HCT116 (cell line): ENCODE data around the gene SCML2.

Experiments
- CBX3 ChIP-seq: IDR thresholded peaks from 2 replicates; pipeline ENCODE4 v1.6.1; 2012; ENCODE audit warnings: low read depth
- CTCF ChIP-seq, 3 experiments: fragments of 200-600 bp in 1 of 3; sonication (generic) in 1 of 3; IDR thresholded peaks in 2 of 3; conservative IDR thresholded peaks in 1 of 3; 2 replicates each; pipeline ENCODE4 v1.5.1; 2012 to 2017; ENCODE audit warnings: low read depth in 2 of 3, low read length in 2 of 3, antibody characterized with exemption in 1 of 3, borderline replicate concordance in 1 of 3, control low read depth in 1 of 3, mild to moderate bottlenecking in 1 of 3, mixed read lengths in 1 of 3, mixed run types in 1 of 3, moderate library complexity in 1 of 3; ENCODE audit not compliant: insufficient read depth in 1 of 3
- EZH2phosphoT487 ChIP-seq: fragments of 200-600 bp; IDR thresholded peaks from 2 replicates; pipeline ENCODE4 v1.6.1; 2018; ENCODE audit warnings: antibody characterized with exemption, borderline replicate concordance
- FOSL1 ChIP-seq: IDR thresholded peaks from 2 replicates; pipeline ENCODE4 v1.6.1; 2012; ENCODE audit warnings: low read depth
- JUND ChIP-seq: IDR thresholded peaks from 2 replicates; pipeline ENCODE4 v1.6.1; 2012
- POLR2A ChIP-seq: IDR thresholded peaks from 2 replicates; pipeline ENCODE4 v1.7.0; 2011; ENCODE audit warnings: borderline replicate concordance; ENCODE audit not compliant: insufficient read depth, insufficient read length; ENCODE audit errors: extremely low read depth
- RAD21 ChIP-seq: IDR thresholded peaks from 2 replicates; pipeline ENCODE4 v1.6.1; 2012; ENCODE audit warnings: low read depth, mild to moderate bottlenecking
- REST ChIP-seq: IDR thresholded peaks from 2 replicates; pipeline ENCODE4 v1.6.1; 2012; ENCODE audit warnings: low read depth
- SRF ChIP-seq: IDR thresholded peaks from 2 replicates; pipeline ENCODE4 v1.6.1; 2012; ENCODE audit warnings: low read depth
- TCF7L2 ChIP-seq: IDR thresholded peaks from 2 replicates; pipeline ENCODE4 v1.7.0; 2011; ENCODE audit warnings: borderline replicate concordance, inconsistent platforms; ENCODE audit not compliant: insufficient read depth, insufficient read length; ENCODE audit errors: extremely low read depth

- no peak for TF ChIP-seq CTCF (IDR thresholded peaks at IDR 0.05 in 2 of 3, conservative IDR thresholded peaks at IDR 0.05 in 1 of 3; ENCODE audit: borderline replicate concordance in 1 of 3, insufficient read depth in 1 of 3, low read depth in 2 of 3, low read length in 2 of 3)
- TF ChIP-seq REST = no peak
- TF ChIP-seq POLR2A = no peak
- TF ChIP-seq FOSL1 = no peak
- no peak for TF ChIP-seq RAD21
- TF ChIP-seq EZH2phosphoT487 = no peak
- no peak for TF ChIP-seq JUND
- TF ChIP-seq SRF = no peak
- no peak for TF ChIP-seq CBX3
- no peak for TF ChIP-seq TCF7L2
These were observed 57.2 kb downstream of the SCML2 start for GRCh38 chrX:18297251-18297650.
